Measurements from ENCODE around the gene KIAA0319L.

KIAA0319L gene

GRCh38 chr1:35509558-35509957, 47.6 kb downstream of the KIAA0319L start:
- H3K4me3 Mint-ChIP-seq: no peak overlapping the region
- H3K27ac Mint-ChIP-seq: no peak overlapping the region
- H3K27me3 Mint-ChIP-seq (ENCODE audit: low read depth): no peaks in the 10 kb centered on the region
- peaks cover 40% of the 10 kb centered on the region for H3K36me3 Mint-ChIP-seq (ENCODE audit: low read depth)
- peaks cover 55% of the 10 kb centered on the region for H3K4me1 Mint-ChIP-seq (ENCODE audit: low read depth)
- H3K9me3 Mint-ChIP-seq: peaks cover 5% of the 10 kb centered on the region

GRCh38 chr1:35507947-35508346, 49.3 kb downstream of the KIAA0319L start:
- Mint-ChIP-seq H3K27me3 (ENCODE audit: low read depth) (no peaks in the 10 kb centered on the region), H3K36me3 (ENCODE audit: low read depth) (peaks cover 42% of the 10 kb centered on the region), H3K9me3 (no peaks in the 10 kb centered on the region), H3K4me3 (peak overlapping the region; percentile 18), H3K4me1 (ENCODE audit: low read depth) (peaks cover 57% of the 10 kb centered on the region), H3K27ac (peak overlapping the region; percentile 75)

GRCh38 chr1:35506960-35507912, 50.0 kb downstream of the KIAA0319L start:
- Mint-ChIP-seq H3K27me3 (ENCODE audit: low read depth) (no peaks in the 10 kb centered on the region), H3K36me3 (ENCODE audit: low read depth) (peaks cover 48% of the 10 kb centered on the region), H3K27ac (peak overlapping the region; percentile 97), H3K9me3 (no peaks in the 10 kb centered on the region), H3K4me3 (peak overlapping the region; percentile 76), H3K4me1 (ENCODE audit: low read depth) (peaks cover 64% of the 10 kb centered on the region)

DNA sequence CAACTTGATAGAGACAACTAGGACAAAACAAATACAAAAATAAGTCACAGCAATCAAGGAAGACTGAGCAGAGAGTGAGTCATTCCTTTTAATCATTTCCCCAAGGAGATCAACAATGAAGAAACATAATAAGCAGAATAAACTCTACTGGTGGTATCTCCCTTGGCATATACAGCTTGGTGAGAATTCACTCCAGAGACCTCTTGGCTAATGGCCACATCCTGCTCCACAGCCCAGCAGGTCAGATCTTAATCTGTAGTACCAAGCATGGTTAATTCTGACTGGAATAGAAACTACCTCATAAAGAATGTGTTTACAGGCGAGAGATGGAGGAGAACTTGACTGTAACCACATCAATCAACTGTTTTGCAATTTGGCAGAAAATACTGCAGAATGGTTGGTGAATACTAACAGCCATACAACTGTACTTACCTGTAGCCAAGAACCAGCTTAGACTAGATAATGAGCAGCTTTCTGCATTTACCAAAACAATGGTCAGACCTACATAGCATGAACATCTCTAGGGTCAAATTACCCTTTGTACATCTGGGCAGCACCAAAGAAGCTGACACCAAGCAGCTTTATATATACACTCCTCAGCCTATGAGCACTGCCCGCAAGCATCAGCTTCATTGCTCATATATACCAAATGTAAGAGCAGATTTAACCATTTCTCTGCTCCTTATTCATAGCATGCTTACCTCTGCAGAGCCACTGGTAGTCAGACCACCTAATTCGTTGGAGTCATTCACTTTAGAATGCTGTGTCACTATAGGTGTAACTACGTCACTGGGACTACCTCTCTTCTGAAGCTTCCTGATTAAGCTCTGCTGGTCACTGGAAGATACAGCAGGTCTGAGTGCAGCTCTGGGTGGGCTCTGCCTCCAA, 51.0 kb downstream of the KIAA0319L start:
- Mint-ChIP-seq H3K4me1 (ENCODE audit: low read depth) (peaks cover 67% of the 10 kb centered on the region), H3K4me3 (peak overlapping the region; percentile 76), H3K27me3 (ENCODE audit: low read depth) (no peaks in the 10 kb centered on the region), H3K27ac (peak overlapping the region; percentile 97), H3K9me3 (no peaks in the 10 kb centered on the region), H3K36me3 (ENCODE audit: low read depth) (peaks cover 50% of the 10 kb centered on the region)

- H3K4me1 Mint-ChIP-seq (ENCODE audit: low read depth): peaks cover 75% of the 10 kb centered on the region
- H3K36me3 Mint-ChIP-seq (ENCODE audit: low read depth): peaks cover 47% of the 10 kb centered on the region
- peak overlapping the region; percentile 8 for H3K27ac Mint-ChIP-seq
- H3K27me3 Mint-ChIP-seq (ENCODE audit: low read depth): no peaks in the 10 kb centered on the region
- H3K9me3 Mint-ChIP-seq: no peaks in the 10 kb centered on the region
- H3K4me3 Mint-ChIP-seq: no peak overlapping the region
These were observed 55.0 kb downstream of the KIAA0319L start for GRCh38 chr1:35502242-35502641.

- H3K4me1 Mint-ChIP-seq (ENCODE audit: low read depth): peaks cover 59% of the 10 kb centered on the region
- no peaks in the 10 kb centered on the region for H3K9me3 Mint-ChIP-seq
- peak overlapping the region; percentile 91 for H3K27ac Mint-ChIP-seq
- H3K36me3 Mint-ChIP-seq (ENCODE audit: low read depth): peaks cover 41% of the 10 kb centered on the region
- H3K4me3 Mint-ChIP-seq: peak overlapping the region; percentile 40
- no peaks in the 10 kb centered on the region for H3K27me3 Mint-ChIP-seq (ENCODE audit: low read depth)
These were observed 56.8 kb downstream of the KIAA0319L start for GRCh38 chr1:35500439-35500838.

DNA sequence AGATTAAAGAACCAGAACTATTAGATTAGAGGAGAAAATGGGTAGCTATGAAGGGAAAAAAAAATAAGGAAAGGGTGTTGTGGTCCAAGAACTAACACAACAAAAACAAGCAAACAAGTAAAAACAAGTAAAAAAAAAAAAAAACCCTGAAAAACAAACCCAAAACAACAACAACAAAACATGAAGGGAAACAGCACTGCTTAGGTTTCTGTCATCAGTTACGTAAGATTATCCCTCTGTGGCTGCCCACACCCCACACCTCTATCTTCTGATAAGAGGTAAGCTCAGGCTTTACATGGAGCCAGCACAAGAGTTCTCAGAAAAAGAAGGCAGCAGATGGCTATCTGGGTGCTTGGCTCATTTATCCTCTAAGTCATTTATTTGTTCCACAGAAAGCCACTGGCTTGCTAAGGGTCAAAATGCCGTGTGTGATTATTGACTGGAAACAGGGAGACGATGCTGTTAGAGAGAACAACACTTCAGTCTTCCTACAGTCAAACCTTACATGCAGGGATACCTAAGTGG, 57.5 kb downstream of the KIAA0319L start:
- Mint-ChIP-seq H3K9me3 (no peaks in the 10 kb centered on the region), H3K36me3 (ENCODE audit: low read depth) (peaks cover 37% of the 10 kb centered on the region), H3K27me3 (ENCODE audit: low read depth) (no peaks in the 10 kb centered on the region), H3K4me1 (ENCODE audit: low read depth) (peaks cover 53% of the 10 kb centered on the region), H3K27ac (peak overlapping the region; percentile 91), H3K4me3 (peak overlapping the region; percentile 40)

GRCh38 chr1:35499231-35499630, 58.0 kb downstream of the KIAA0319L start:
- Mint-ChIP-seq H3K9me3 (no peaks in the 10 kb centered on the region), H3K27me3 (ENCODE audit: low read depth) (no peaks in the 10 kb centered on the region), H3K36me3 (ENCODE audit: low read depth) (peaks cover 38% of the 10 kb centered on the region), H3K4me3 (peak overlapping the region; percentile 40), H3K27ac (peak overlapping the region; percentile 91), H3K4me1 (ENCODE audit: low read depth) (peaks cover 52% of the 10 kb centered on the region)

GRCh38 chr1:35497571-35497970, 59.6 kb downstream of the KIAA0319L start:
- Mint-ChIP-seq H3K27ac (no peak overlapping the region), H3K4me3 (no peak overlapping the region), H3K27me3 (ENCODE audit: low read depth) (no peaks in the 10 kb centered on the region), H3K36me3 (ENCODE audit: low read depth) (peaks cover 35% of the 10 kb centered on the region), H3K4me1 (ENCODE audit: low read depth) (peaks cover 40% of the 10 kb centered on the region), H3K9me3 (peaks cover 11% of the 10 kb centered on the region)

GRCh38 chr1:35490250-35490649, 67.0 kb downstream of the KIAA0319L start:
- Mint-ChIP-seq H3K27me3 (ENCODE audit: low read depth) (no peaks in the 10 kb centered on the region), H3K27ac (no peak overlapping the region), H3K9me3 (peaks cover 54% of the 10 kb centered on the region), H3K4me1 (ENCODE audit: low read depth) (peaks cover 19% of the 10 kb centered on the region), H3K4me3 (no peak overlapping the region), H3K36me3 (ENCODE audit: low read depth) (peaks cover 55% of the 10 kb centered on the region)

GRCh38 chr1:35488336-35488735, 68.9 kb downstream of the KIAA0319L start:
- Mint-ChIP-seq H3K4me3 (peak overlapping the region; percentile 47), H3K36me3 (ENCODE audit: low read depth) (peaks cover 48% of the 10 kb centered on the region), H3K27me3 (ENCODE audit: low read depth) (no peaks in the 10 kb centered on the region), H3K4me1 (ENCODE audit: low read depth) (peaks cover 19% of the 10 kb centered on the region), H3K27ac (peak overlapping the region; percentile 4), H3K9me3 (peaks cover 51% of the 10 kb centered on the region)

DNA sequence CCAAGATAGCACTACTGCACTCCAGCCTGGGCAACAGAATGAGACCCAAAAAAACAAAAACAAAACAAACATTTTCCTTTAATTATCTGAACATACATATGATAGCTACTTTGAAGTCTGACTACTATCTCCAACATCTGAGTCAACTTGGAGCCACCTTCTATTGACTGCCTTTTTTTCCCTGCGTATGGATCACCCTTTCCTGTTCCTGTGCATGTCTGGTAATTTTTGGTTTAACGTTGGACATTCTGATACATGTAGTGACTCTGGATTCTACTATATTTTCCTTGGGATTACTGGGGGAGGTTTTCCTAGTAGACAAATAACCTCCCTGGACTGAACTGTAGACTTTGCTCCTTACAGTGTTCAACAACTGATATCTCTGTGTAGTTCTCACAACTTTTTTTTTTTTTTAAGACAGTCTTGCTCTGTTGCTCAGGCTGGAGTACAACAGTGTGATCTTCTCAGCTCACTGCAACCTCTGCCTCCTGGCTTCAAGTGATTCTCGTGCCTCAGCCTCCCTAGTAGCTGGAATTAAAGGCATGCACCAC, 70.3 kb downstream of the KIAA0319L start:
- H3K4me3 Mint-ChIP-seq: no peak overlapping the region
- H3K27ac Mint-ChIP-seq: no peak overlapping the region
- no peaks in the 10 kb centered on the region for H3K27me3 Mint-ChIP-seq (ENCODE audit: low read depth)

GRCh38 chr1:35481229-35481628, 76.0 kb downstream of the KIAA0319L start:
- Mint-ChIP-seq H3K4me3 (no peak overlapping the region), H3K4me1 (ENCODE audit: low read depth) (peaks cover 3% of the 10 kb centered on the region), H3K36me3 (ENCODE audit: low read depth) (peaks cover 21% of the 10 kb centered on the region), H3K27me3 (ENCODE audit: low read depth) (no peaks in the 10 kb centered on the region), H3K9me3 (peaks cover 5% of the 10 kb centered on the region), H3K27ac (no peak overlapping the region)

More for the DNA sequence above, 70.3 kb downstream of the KIAA0319L start:
- Mint-ChIP-seq H3K9me3 (peaks cover 47% of the 10 kb centered on the region), H3K4me1 (ENCODE audit: low read depth) (peaks cover 19% of the 10 kb centered on the region), H3K36me3 (ENCODE audit: low read depth) (peaks cover 44% of the 10 kb centered on the region)

DNA sequence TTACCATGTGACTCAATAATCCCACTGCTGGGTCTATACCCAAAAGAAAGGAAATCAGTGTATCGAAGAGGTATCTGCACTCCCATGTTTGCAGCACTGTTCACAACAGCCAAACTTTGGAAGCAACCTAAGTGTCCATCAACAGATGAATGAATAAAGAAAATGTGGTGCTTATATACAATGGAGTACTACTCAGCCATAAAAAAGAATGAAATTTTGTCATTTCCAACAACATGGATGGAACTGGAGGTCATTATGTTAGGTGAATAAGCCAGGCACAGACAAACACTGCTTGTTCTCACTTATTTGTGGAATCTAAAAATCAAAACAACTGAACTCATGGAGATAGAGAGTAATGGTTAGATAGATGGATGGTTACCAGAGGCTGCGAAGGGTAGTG, 79.3 kb downstream of the KIAA0319L start:
- Mint-ChIP-seq H3K36me3 (ENCODE audit: low read depth) (peaks cover 33% of the 10 kb centered on the region), H3K9me3 (no peaks in the 10 kb centered on the region), H3K4me1 (ENCODE audit: low read depth) (peaks cover 11% of the 10 kb centered on the region), H3K27ac (no peak overlapping the region), H3K4me3 (no peak overlapping the region), H3K27me3 (ENCODE audit: low read depth) (no peaks in the 10 kb centered on the region)
